Activated T-helper 9 cell treated with anti-CD3 and anti-CD28 coated beads, Interleukin-2, amount 50 U/mL, for 16 hours (primary cell): ENCODE data around the gene CSTB.

ENCODE experiments used
- DNase-seq: peaks from one replicate; pipeline ENCODE4 v3.0.0-alpha.2; 2020; ENCODE audit warnings: low read depth

Gene CSTB

GRCh38 chr21:43767498-43767983 lies 8.6 kb downstream of the CSTB start:
- no peak for DNase-seq

- no peak for DNase-seq
Observed at GRCh38 chr21:43766734-43767497, 9.2 kb downstream of the CSTB start.

- no peak for DNase-seq
Observed at GRCh38 chr21:43764576-43765495, 11.3 kb downstream of the CSTB start.

- no peak for DNase-seq
Observed at GRCh38 chr21:43763901-43764523, 12.1 kb downstream of the CSTB start.

DNA sequence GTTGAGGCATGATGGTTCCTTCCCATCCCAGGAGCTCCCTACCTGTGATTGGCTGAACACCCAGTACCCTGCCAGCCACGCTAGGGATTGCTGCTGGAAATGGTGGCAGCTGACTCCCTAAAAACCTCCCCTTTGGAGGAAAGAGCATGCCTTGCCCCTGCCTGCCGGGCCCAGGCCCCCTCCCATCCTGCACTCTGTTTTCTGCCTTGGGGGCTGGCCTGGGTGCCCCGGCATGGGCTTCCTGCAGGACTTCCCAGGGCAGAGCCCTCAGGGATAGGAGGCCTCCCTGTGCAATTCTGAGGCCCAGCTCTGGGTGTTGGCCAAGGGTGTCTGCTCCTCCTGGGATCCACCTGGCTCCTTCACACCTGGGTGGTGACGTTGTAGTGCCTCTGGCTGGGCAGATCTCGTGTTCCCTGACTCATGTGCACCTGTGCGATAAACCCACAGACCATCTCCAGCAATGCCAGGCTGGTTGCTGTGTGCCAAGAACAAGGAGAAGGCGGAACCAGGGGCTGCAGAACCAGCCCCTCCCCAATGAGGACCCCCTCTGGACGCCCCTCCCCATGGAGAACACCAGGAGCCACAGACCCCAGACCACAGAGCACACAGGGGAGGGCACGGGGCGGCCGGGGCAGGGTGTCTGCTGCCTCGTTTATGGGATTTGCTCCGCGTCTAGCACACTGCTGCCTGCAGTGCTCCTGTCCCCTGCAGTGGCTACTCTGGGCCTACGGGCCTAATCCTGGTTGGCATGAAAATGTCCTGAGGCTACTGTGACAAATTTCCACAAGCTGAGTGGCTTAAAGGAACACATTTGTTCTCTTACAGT lies 13.6 kb downstream of the CSTB start:
- DNase-seq, result no peak

GRCh38 chr21:43761886-43762285 lies 14.2 kb downstream of the CSTB start:
- no peak for DNase-seq

DNA sequence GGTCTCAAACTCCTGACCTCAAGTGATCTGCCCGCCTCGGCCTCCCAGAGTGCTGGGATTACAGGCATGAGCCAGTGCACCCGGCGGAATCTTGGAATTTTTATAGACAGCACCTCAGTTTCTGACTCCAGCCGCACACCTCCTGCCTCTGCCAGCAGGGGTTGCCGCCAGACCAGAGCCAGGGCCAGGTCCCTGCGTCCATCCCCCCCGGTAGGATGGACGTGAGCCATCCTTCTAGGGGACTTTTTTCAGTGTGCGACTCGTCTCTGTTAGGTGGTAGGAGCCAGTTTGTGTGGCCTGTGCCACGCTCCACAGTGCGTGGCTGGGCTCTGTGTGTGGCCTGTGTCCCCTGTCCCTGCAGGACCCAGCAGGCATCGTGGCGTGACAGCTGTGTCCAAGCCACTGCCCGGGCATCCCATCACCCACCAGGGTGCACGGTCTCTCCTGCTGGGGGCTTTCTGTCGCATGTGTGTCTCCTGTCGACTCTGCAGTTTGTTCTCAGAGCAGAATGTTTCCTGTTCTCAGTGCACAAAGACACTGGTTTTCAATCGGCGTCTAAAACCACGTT lies 15.6 kb downstream of the CSTB start:
- no peak for DNase-seq

- DNase-seq, result no peak
Observed at GRCh38 chr21:43759651-43760050, 16.5 kb downstream of the CSTB start.

DNA sequence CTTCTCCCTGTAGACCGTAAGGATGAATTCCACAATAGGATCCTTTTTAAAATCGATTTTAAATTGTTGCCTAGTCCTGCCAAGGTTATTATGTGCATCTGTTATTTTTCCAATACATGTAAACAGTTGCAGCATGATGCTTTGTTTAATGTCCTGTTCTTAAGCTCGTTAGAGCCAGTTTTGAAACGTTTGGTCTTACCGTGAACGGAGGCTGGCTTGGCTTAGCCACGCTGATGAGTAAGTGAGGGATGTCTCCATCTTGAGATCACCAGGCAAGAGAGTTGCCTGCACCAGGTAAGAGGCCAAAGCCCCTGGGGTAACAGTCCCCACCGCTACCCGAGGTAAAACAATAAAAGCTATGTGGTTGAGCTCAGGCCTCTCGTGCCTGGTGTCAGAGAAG lies 17.3 kb downstream of the CSTB start:
- DNase-seq, result no peak

- DNase-seq, result no peak
Observed at GRCh38 chr21:43758111-43758641, 17.9 kb downstream of the CSTB start.

DNA sequence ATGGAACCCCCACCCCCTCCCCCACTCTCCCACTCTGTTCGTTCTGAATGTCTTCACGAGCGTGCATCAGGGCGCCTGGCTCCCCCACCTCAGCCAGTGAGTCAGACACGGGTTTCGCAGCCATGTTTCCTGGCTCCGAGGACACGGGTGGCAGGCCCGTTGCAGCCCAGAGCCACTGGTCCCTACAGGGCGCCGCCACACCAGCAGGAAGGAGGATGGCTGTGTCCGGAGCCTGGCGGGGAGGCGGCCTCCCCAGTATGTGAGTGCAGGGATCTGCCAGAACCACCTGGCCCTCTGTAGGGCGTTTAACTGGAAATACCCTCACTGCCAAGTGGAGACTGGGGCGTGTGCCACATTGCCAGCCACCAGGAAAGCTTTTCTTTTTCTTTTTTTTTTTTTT lies 18.5 kb downstream of the CSTB start:
- no peak for DNase-seq

DNA sequence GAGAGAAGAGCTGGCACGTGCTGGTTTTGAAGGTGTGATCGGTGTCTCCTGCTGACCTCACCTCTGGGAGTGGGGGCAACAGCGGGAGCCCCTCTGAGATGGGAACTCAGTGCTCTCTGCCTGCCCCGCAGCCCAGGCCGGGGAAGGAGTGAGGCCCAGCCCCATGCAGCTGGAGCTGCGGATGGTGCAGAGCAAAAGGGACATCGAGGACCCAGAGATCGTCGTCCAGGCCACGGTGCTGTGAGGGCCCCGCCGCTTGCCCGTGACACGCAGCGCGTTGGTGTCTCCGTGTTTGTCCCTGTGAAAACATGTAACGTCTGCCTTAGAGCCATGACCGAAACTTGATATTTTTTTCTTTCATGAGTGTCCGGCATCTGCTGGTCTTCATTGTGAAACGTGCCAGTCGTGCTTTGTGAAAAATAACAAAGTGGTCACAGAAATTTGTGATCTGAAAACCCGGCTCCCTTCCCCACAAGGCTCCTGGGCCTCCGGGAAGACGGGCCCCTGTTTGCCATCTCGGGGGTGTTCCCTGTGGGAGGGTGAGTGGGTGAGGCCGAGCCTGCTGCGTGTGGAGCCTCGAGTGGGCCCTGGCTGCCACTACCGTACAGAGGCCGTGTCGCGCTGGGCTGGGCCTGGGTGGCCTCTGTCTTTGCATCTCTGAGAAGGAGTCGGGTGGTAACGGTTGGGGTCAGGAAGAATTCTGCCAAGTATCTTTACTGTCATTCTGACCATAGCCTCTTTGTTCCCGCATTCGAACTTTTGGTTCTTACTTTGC lies 20.1 kb downstream of the CSTB start:
- no peak for DNase-seq

DNA sequence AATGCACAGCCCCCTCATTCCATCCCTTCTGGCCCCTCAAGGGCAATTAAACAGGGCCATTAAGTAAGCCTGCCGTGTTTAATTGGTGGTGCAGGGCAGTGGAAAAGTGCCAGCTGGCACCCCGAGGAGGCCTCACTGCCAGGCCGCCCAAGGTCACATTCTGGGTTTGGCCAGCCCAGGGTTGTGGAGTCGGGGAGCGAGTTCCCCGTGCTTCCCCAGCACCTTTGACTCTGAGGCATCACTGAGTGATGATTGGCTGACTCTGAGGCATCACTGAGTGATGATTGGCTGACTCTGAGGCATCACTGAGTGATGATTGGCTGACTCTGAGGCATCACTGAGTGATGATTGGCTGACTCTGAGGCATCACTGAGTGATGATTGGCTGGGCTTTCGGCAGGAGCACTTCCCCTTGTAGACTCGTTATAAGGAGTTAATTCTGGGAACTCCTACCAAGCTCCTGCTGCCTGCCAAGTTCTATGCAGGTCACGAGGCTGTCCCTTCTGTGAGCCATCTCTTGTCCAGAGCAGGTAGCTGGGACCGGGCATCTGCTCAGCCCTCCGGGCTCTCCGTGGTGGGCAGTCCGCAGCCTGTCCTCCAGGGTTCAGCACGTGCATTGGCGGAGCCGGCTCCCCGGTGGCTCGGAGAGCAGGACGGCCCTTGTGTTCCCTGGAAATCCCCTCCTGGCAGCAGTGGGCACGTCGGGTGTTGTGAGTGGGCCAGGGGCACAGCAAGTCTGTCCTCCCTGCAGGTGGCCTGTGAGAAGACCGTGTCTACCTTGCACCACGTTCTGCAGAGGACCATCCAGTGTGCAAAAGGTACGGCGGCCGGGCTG lies 20.9 kb downstream of the CSTB start:
- no peak for DNase-seq

DNA sequence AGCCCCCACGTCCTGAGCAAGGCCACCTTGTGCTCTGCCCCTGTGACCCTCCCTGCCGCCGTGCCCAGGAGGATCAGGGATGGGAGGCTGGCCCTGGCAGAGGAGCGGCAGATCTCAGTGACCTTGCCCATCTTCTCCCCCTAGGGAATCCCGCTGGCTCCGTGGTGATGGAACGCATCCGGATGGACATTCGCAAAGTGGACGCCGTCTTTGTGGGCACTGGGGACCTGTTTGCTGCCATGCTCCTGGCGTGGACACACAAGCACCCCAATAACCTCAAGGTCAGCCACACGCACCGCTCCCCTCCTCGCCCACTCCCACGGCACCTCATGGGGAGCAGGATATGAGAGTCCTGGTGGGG lies 22.7 kb downstream of the CSTB start:
- no peak for DNase-seq

DNA sequence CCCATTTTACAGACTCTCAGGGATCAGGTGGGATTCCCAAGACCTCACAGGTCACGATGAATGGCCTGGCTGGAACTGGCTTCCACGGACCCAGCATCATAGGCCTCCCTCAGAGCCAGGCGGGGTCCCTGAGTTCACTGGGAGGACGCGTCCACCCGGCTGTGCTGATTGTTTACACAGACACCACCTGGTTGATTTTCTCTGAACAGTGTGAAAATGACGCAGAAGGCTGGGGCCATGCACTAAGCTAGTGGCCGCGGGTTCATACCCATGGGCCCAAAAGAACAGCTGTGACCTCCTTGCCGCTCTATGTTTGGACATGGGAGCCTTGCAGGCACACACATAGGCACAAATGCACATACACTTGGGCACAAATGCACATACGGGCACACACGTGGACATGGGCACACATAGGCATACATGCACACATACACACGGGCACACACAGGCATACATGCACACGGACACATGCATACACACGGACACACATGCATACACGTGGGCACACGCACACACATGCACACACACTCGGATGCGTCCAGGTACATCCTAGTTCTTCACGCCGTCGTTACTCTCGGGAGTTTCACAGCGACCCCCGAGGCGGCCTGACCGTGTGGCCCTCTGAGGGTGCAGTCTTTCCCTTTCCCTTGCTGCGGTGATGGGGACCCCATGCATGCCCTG lies 23.2 kb downstream of the CSTB start:
- DNase-seq, result no peak

DNA sequence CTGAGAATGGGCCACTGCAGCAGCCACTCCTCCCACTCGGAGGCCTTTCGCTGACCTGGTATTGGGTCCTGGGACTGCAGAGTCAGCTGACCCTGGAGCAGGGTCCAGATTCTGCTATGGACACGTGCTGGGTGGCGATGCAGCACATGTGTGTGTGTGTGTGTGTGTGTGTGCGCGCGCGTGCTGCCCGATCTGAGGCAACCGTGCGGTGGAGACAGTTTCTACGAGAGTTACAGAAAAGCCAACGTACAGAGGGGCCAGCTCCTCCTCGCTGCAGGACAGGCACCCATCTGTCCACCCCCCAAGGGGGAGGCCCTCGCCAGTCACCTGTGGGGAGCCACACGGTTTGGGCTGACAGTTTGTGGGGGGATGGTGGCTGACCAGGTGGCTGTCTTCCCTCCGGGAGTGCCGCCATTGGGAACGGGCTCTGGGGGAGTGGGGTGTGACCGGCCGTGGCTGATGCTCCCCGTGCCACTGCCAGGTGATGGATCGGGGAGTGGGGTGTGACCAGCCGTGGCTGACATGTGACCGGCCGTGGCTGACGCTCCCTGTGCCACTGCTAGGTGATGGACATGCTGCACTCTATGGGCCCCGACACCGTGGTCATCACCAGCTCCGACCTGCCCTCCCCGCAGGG lies 24.0 kb downstream of the CSTB start:
- DNase-seq, result no peak

DNA sequence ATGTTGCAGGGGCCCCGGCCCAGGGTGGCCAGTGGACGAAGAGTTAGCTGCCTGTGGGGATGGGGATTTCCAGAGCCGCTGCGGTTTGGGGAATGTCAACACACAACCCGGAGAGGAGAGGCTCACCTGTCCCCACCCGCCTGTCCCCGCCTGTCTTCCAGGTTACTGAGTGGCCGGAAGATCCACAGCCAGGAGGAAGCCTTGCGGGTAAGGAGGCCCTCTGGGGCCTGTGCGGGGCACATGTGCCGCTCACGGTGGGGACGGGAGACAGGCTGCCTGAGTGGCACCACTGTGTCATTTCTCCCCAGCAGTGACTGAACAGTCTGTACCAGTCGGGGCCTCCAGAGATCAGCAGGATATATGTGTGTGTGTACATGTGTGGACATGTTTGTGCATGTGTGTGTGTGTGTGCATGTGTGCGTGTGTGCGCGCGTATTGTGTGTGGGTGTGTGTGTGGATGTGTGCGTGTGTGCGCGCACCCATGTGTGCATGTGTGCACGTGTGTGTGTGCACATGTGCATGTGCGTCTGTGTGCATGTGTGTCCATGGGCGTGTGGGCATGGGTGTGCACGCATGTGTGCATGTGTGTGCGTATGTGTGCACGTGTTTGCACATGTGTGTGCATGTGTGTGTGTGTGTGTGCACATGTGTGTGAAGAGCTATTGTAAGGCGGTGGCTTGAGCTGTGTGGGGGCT lies 25.6 kb downstream of the CSTB start:
- no peak for DNase-seq
